ENCODE measurements around the gene CD19.

DNA sequence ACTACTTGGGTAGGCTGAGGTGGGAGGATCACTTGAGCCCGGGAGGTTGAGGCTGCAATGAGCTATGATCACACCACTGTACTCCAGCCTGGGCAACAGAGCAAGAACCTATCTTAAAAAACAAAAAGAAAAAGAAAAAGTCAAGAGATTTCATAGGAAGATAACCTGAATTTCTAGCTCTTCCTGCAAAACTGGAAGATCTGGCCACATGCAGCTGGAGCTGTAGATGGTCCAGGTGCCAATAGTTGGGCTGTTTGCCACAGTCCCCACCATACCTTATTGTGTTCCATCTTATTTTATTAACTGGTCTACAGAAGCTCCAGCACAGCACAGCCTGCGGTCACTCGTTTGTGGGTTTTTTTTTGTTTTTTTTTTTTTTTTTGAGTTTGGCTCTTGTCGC lies 38.5 kb upstream of the CD19 start:
- TF ChIP-seq CTCF (IDR thresholded peaks at IDR 0.05) (no peak), POLR2A (IDR thresholded peaks at IDR 0.05) (no peak)
